PC-9 (cell line): ENCODE data around the gene BEND3.

Experiments
- CTCF ChIP-seq: fragments of 200-600 bp; sonication (generic); conservative IDR thresholded peaks from 2 replicates; pipeline ENCODE4 v1.6.1; 2017; ENCODE audit warnings: mixed run types, antibody characterized with exemption, mild to moderate bottlenecking, moderate library complexity
- EZH2 ChIP-seq: fragments of 200-600 bp; sonication (generic); IDR thresholded peaks from 2 replicates; pipeline ENCODE4 v1.8.0; 2017; ENCODE audit warnings: antibody characterized with exemption, low read depth

- TF ChIP-seq CTCF: no peak
- TF ChIP-seq EZH2: no peak
These were observed 55.7 kb downstream of the BEND3 start for GRCh38 chr6:107059606-107060005.
